ENCODE data around the gene STYXL1. TPM values are rescaled to one million over a fixed set of nuclear protein-coding genes. Genes with fewer than 3 reads are reported as not detected.
A peak's percentile ranks its signal among the peaks of the same experiment; 100 is the strongest.

STYXL1 gene
- total and polyA plus RNA-seq, 2 experiments from 2014 or later = 56.3 to 70.1 TPM

- no peaks in the 10 kb centered on the region for H3K9me2 ChIP-seq (replicated peaks; ENCODE audit: insufficient read depth)
- peaks cover 18% of the 10 kb centered on the region for H3K79me2 ChIP-seq
- no peak for TF ChIP-seq EZH2 (IDR thresholded peaks at IDR 0.05; ENCODE audit: borderline replicate concordance)
- no peak for TF ChIP-seq CTCF (IDR thresholded peaks at IDR 0.05; ENCODE audit: poor library complexity)
- TF ChIP-seq EZH2phosphoT487 (IDR thresholded peaks at IDR 0.05; ENCODE audit: low read depth, severe bottlenecking, unreplicated experiment) = no peak
- no peak for DNase-seq (ENCODE audit: low spot score)
- H3K36me3 ChIP-seq (replicated peaks; ENCODE audit: insufficient read depth, low read depth) = no peaks in the 10 kb centered on the region
- no peak overlapping the region for H3K4me2 ChIP-seq
- WGBS (ENCODE audit: low lambda C conversion rate, missing lambda C conversion rate) = 72% methylated on average over 9 of the region's 9 CpGs
- H2AFZ ChIP-seq = no peak overlapping the region
- peaks cover 22% of the 10 kb centered on the region for H3K4me1 ChIP-seq (ENCODE audit: insufficient read depth)
- peak overlapping the region; percentile 79 for H3K27ac ChIP-seq
- H3K9me3 ChIP-seq (ENCODE audit: low read depth) = no peaks in the 10 kb centered on the region
- no peaks in the 10 kb centered on the region for H3K27me3 ChIP-seq
- no peak overlapping the region for H3K4me3 ChIP-seq
- no peaks in the 10 kb centered on the region for H4K20me1 ChIP-seq (ENCODE audit: insufficient read depth, poor library complexity, severe bottlenecking)
Observed at GRCh38 chr7:75958802-75959543, 88.8 kb downstream of the STYXL1 start.

GRCh38 chr7:75957021-75957736, 90.6 kb downstream of the STYXL1 start:
- peak overlapping the region; percentile 57 for H3K4me2 ChIP-seq
- H2AFZ ChIP-seq = no peak overlapping the region
- no peaks in the 10 kb centered on the region for H3K9me3 ChIP-seq (ENCODE audit: low read depth)
- H3K79me2 ChIP-seq = peaks cover 14% of the 10 kb centered on the region
- H3K27me3 ChIP-seq = no peaks in the 10 kb centered on the region
- H3K27ac ChIP-seq = peak overlapping the region; percentile 79
- WGBS (ENCODE audit: low lambda C conversion rate, missing lambda C conversion rate) = 74% methylated on average over 16 of the region's 16 CpGs
- peaks cover 18% of the 10 kb centered on the region for H3K4me1 ChIP-seq (ENCODE audit: insufficient read depth)
- no peak overlapping the region for H3K4me3 ChIP-seq
- no peaks in the 10 kb centered on the region for H3K9me2 ChIP-seq (replicated peaks; ENCODE audit: insufficient read depth)
- H4K20me1 ChIP-seq (ENCODE audit: insufficient read depth, poor library complexity, severe bottlenecking) = no peaks in the 10 kb centered on the region
- TF ChIP-seq CTCF (IDR thresholded peaks at IDR 0.05; ENCODE audit: poor library complexity) (no peak), EZH2 (IDR thresholded peaks at IDR 0.05; ENCODE audit: borderline replicate concordance) (no peak), EZH2phosphoT487 (IDR thresholded peaks at IDR 0.05; ENCODE audit: low read depth, severe bottlenecking, unreplicated experiment) (no peak)
- no peaks in the 10 kb centered on the region for H3K36me3 ChIP-seq (replicated peaks; ENCODE audit: insufficient read depth, low read depth)
- DNase-seq (ENCODE audit: low spot score) = peak; percentile 59

GRCh38 chr7:75955331-75955955, 92.4 kb downstream of the STYXL1 start:
- Histone ChIP-seq H3K4me3 (no peak overlapping the region), H3K4me2 (no peak overlapping the region), H3K27me3 (no peaks in the 10 kb centered on the region), H3K4me1 (ENCODE audit: insufficient read depth) (peaks cover 18% of the 10 kb centered on the region), H3K9me2 (replicated peaks; ENCODE audit: insufficient read depth) (no peaks in the 10 kb centered on the region), H2AFZ (no peak overlapping the region), H3K36me3 (replicated peaks; ENCODE audit: insufficient read depth, low read depth) (no peaks in the 10 kb centered on the region), H4K20me1 (ENCODE audit: insufficient read depth, poor library complexity, severe bottlenecking) (no peaks in the 10 kb centered on the region), H3K79me2 (peaks cover 17% of the 10 kb centered on the region), H3K9me3 (ENCODE audit: low read depth) (no peaks in the 10 kb centered on the region), H3K27ac (no peak overlapping the region)
- no peak for DNase-seq (ENCODE audit: low spot score)
- TF ChIP-seq EZH2 (IDR thresholded peaks at IDR 0.05; ENCODE audit: borderline replicate concordance) (no peak), CTCF (IDR thresholded peaks at IDR 0.05; ENCODE audit: poor library complexity) (no peak)
- 94% methylated on average over 12 of the region's 12 CpGs for WGBS (ENCODE audit: low lambda C conversion rate, missing lambda C conversion rate)
